ENCODE results near the gene CNTN4.

DNA sequence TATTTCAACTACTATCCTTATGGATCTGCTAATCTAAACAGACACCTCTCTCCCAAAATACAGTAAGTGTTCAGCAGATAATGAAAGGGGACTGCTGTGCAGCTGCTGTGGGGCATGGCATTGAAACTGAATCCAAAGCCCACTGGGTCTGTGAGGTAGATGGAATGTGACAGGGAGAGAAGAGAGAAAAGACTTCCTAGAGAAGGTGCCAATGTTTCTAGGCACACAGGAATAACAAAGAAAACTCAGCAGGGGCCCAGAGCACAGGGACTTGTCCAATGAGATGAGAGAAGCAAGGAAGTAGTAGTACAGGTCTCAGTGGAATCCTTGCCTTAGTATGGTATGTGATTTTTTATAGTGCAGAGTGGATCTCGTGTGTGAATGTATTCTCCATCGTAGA is 553.7 kb downstream of the CNTN4 start:
- TF ChIP-seq, protein P1, sequence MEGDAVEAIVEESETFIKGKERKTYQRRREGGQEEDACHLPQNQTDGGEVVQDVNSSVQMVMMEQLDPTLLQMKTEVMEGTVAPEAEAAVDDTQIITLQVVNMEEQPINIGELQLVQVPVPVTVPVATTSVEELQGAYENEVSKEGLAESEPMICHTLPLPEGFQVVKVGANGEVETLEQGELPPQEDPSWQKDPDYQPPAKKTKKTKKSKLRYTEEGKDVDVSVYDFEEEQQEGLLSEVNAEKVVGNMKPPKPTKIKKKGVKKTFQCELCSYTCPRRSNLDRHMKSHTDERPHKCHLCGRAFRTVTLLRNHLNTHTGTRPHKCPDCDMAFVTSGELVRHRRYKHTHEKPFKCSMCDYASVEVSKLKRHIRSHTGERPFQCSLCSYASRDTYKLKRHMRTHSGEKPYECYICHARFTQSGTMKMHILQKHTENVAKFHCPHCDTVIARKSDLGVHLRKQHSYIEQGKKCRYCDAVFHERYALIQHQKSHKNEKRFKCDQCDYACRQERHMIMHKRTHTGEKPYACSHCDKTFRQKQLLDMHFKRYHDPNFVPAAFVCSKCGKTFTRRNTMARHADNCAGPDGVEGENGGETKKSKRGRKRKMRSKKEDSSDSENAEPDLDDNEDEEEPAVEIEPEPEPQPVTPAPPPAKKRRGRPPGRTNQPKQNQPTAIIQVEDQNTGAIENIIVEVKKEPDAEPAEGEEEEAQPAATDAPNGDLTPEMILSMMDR (IDR thresholded peaks at IDR 0.05; ENCODE audit: low read depth, low read length), result no peak
- no peak for TF ChIP-seq EZH2phosphoT487 (IDR thresholded peaks at IDR 0.05; ENCODE audit: low read depth)

Measured in OCI-LY3 (cell line).